Hematopoietic multipotent progenitor cell (in vitro differentiated cells): ENCODE data around the gene MICALL2. TPM values are rescaled to one million over a fixed set of nuclear protein-coding genes. Genes with fewer than 3 reads are reported as not detected.
A peak's percentile ranks its signal among the peaks of the same experiment; 100 is the strongest.

Experiments
- DNase-seq, 3 donors: peaks; one replicate each; pipeline ENCODE4 v3.0.0-alpha.2; 2011 to 2015; ENCODE audit warnings: low read depth in 2 of 3, low spot score in 2 of 3
- total RNA-seq: library from RNA; depleted of rRNA; stranded (reverse); fragments of >200 nt; gene quantifications from one replicate; pipeline ENCODE4 v1.2.3, GENCODE V29; 2012

The MICALL2 gene
- total RNA-seq, result 8.1 TPM

GRCh38 chr7:1458683-1459511, at the start of gene MICALL2:
Gene MICALL2 (minus strand): TSS chr7:1459470. CDS start chr7:1459326, 144 bp downstream.
- DNase-seq, result peak in 2 of 3 donors; percentile 39 to 72

GRCh38 chr7:1508277-1508758, 49.0 kb upstream of the MICALL2 start:
- DNase-seq, result peak in 1 of 3 donors; percentile 80

DNA sequence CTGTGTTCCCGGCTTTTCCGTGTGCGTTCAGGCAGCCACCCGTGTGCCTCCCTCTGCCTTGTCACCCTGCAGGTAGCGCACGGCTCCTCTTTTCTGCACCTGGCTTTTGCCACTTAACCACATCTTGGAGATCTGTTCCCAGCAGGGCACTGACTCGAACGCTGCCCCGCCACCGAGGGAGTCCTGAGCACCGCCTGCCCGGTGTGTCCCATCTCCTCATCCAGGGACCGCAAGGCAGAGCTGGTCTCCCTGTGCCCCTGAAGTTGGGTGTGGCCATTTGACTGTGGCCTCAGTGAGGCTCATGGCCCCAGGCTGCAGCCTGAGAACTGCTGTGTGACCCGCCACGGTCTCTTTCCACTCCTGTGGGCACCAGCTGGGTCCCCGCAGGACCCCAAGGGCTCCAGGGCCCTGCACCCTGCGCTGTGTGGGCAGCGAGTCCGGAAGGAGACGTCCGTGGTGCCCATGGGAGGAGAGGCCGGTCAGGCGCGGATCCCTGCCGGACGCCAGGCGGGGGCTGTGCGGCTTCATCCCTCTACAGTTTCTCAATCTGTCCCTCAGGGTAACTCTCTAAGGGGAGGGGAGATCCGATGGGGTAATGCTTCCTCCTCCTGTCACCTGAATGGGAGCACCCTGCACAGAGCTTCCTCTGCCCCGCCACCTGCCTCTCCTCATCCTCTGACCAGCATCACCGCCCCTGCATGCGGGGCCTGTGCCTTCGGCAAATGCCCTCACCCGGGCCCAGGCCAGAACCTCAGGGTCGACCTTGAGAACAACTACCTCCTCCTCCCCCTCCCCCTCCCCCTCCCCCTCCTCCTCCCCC, 46.7 kb upstream of the MICALL2 start:
- DNase-seq, result peak in 1 of 3 donors; percentile 26

- peak; percentile 70 to 87 (median 87) for DNase-seq
Measured at GRCh38 chr7:1503816-1504775, 44.8 kb upstream of the MICALL2 start, which contains the start of gene INTS1. Gene INTS1 (minus strand): TSS chr7:1504389. CDS start chr7:1503960, 429 bp downstream.

DNA sequence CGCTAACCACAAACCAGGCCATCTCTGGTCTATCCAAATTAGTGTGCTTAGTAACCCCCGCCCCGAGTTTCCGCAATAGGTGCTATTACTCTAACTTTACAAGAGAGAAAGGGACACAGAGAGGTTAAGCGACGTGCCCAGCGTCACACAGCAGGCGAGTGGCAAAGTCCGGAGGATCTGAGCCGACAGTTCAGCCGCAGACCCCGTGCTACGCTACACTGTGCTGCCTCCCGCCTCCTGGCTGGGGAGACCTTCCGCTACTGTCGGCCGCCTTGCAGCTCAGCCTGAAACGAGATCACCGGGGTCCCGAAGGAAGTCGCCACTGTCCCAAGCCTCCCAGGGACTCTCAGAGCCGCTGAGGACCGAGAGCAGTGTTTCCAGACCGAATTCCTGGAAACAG, 44.1 kb upstream of the MICALL2 start:
- no peak for DNase-seq

DNA sequence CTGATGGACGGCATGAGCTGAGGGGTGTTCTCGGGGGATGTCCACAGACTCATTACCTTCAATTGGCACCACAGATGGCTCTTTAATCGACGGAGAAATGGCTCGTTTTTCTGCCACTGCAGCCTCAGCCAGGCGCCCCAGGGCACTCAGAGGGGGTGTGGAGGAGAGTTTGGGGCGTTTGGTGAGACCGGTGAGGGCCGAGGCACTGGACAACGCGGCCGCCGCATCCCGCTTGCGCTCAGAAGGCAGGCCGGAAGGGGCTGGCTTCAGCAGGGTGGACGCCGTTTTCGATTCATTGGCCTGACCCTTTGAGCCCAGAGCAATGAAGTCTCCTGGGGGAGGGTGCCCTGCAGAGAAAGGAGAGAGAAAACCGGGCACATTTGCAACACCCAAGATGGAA, 43.6 kb upstream of the MICALL2 start:
- DNase-seq, result no peak

DNA sequence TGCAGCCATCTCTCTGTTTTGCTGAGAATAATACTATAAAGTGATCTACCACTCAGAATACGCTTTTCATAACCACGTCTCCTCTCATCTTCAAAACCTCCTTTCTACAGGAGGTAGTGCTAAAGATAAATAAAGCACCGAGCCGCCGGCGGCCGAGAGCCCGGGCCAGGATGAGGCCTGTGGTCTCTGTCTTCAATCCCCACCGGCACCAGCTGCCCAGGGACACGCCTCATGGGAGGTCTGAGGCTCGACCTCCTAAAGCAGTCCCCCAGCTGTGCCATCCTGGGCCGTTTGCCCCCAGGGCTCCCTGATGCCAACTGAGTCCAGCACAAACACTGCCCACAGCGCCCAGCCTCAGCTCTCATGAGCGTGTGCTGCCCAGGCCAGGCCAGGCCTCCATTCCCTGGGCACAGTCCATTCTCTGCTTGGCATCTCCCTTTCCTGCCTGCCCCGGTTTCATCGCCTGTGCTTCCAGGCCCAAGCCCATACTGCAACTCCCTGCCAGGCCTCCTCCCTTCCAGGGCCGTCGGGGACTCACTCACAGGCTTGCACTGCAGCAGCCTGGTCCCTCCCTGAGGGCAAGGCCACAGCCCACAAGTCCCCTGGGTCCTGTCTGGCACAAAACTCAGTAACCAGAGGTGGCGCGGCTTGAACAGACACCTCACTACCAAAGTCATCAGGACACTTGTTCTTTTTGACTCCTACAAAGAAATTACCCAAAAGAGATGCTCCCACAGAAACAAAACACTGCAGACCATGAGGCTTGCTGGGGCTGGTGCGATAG, 42.4 kb upstream of the MICALL2 start:
- no peak for DNase-seq

GRCh38 chr7:1500064-1500807, 41.0 kb upstream of the MICALL2 start:
- DNase-seq, result no peak

DNA sequence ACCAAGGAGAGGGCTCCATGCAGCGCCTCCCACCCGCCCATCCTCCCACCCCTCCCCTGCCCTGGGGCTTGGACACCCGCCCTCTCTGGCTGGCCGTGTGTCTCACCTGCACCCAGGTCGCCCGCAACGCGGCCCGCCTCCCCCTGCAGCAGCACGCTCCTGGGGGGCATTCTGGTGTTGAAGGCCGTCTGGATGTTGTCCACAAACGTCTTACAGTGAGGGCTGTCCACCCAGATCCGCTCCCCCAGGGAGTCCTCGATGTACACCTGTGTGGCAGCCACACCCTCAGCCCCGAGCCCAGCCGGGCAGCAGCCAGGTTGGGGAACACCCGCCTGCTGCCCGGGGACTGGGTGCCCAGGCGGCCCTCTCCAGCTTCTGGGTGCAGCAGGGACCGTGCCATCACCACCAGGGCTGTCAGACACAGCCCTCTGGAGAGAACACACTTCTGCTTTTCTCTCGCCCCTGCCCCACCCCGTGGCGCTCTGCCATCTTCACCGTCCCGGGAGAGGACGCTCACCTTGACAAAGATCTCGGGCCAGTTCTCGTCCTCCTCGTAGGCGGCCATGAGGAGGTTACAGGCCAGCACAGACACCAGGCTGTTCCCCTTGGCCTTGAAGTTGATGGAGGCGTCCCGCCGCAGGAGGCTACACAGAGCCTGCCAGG, 40.2 kb upstream of the MICALL2 start:
- DNase-seq, result no peak

- DNase-seq, result no peak
Measured at GRCh38 chr7:1498370-1499305, 39.4 kb upstream of the MICALL2 start.

GRCh38 chr7:1497293-1497927, 38.1 kb upstream of the MICALL2 start:
- no peak for DNase-seq

DNA sequence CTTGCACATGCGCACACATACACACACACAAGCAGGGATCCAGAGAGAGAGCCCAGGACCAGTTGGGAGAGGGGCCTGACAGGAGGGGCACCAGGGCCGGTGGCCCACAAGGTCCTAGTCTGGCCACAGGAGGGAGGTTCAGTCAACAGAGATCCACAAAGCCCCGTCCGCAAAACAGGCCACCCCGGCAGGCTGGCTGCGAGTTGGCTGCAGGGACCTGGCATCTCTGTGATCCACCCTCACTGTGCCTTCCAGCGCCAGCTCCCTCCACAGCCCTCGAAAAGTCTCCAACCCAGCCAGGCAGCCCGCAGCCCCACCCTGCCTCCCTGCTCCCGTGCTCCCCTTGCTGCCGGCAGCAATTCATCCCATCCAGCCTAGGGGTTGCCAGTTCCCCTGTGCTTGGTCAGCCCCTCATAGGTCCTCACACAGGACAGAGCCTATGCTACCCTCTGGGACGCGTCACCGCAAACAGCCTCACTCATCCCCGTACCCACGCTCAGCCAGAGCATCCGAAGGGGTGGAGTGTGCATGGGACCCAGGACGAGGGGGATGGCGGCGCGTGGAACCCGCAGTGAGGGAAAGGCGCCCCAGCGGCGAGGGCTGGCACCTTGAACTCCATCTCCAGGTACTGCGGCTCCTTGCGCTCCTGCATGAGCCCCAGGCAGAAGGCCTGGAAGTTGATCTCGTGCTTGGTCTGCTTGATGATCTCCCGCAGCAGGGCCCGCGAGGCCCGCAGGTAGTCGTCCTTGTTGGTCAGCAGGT, 37.4 kb upstream of the MICALL2 start:
- no peak for DNase-seq

- DNase-seq, result no peak
Measured at GRCh38 chr7:1495564-1496242, 36.4 kb upstream of the MICALL2 start.

DNA sequence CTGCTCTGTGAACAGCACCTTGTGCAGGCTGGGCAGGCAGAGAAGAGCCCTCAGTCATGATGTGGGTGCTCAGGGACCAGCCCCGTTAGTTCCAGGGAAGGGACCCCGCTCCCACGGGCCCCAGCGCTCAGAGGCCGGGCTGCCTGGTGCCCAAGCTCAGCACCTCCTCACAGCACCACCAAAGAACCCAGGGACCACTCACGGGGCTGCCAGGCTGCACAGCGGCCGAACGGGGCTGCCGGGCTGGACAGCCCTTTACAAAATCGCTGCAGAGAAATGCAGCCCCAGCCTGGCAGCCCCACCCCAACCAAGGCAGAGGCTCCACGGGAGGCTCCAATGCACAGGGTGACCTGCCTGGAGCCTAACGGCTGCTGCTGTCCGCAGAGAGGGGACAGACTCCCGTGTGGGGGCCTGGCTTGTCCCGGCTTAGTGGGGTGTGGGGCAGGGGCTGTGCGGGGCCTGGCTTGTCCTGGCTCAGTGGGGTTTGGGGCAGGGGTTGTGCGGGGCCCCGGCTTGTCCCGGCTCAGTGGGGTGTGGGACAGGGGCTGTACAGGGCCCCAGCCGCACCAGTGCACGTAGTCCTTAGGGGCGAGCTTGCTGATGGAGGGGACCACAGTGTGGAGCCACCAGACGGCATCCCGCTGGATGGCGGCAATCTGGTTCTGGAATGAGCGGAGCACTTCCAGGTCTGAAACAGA, 35.7 kb upstream of the MICALL2 start:
- no peak for DNase-seq

GRCh38 chr7:1494447-1494846, 35.2 kb upstream of the MICALL2 start:
- no peak for DNase-seq
